Tibial artery (tissue), 4 donors: Measurements from ENCODE around the gene ZBTB9.

Source experiments
- DNase-seq, 2 donors: peaks; one replicate each; pipeline ENCODE4 v3.0.0-alpha.2; 2019
- H3K27ac ChIP-seq, 2 donors: fragments of 200-600 bp; sonication (generic) in 1 of 2; 1 replicate in 1 of 2; 2 replicates in 1 of 2; pipeline ENCODE4 v1.5.1; 2018 to 2019; ENCODE audit warnings: mild to moderate bottlenecking in 1 of 2
- H3K27me3 ChIP-seq, 2 donors: fragments of 200-600 bp; sonication (generic) in 1 of 2; one replicate each; pipeline versions ENCODE4 v1.5.1 to v1.6.0; 2016 to 2019
- H3K36me3 ChIP-seq, 3 donors: fragments of 200-600 bp; sonication (generic) in 2 of 3; one replicate each; pipeline ENCODE4 v1.5.1; 2016 to 2019; ENCODE audit warnings: mild to moderate bottlenecking in 2 of 3
- H3K4me1 ChIP-seq, 4 donors: fragments of 200-600 bp; sonication (generic) in 2 of 4; 1 replicate in 3 of 4; 2 replicates in 1 of 4; pipeline ENCODE4 v1.5.1; 2016 to 2019
- H3K4me3 ChIP-seq, 2 donors: fragments of 200-600 bp; sonication (generic) in 1 of 2; 1 replicate in 1 of 2; 2 replicates in 1 of 2; pipeline ENCODE4 v1.5.1; 2018 to 2019; ENCODE audit warnings: mild to moderate bottlenecking in 2 of 2
- H3K9me3 ChIP-seq, 3 donors: fragments of 200-600 bp; sonication (generic) in 1 of 3; one replicate each; pipeline ENCODE4 v1.5.1; 2016 to 2019
- intact Hi-C: fragments of 100-400 bp; cut with DNase I; formaldehyde crosslinking; loops from one replicate; pipeline ENCODE4 v1.15.0; 2023; ENCODE audit warnings: low total_unique reads
- TF ChIP-seq, protein P1 (sequence below), 2 experiments: fragments of 200-600 bp in 1 of 2; fragments of 450-650 bp in 1 of 2; IDR thresholded peaks; one replicate each; pipeline ENCODE4 v1.5.1; 2017 to 2019; ENCODE audit warnings: antibody characterized with exemption in 2 of 2, mild to moderate bottlenecking in 1 of 2, moderate library complexity in 1 of 2

Gene ZBTB9

DNA sequence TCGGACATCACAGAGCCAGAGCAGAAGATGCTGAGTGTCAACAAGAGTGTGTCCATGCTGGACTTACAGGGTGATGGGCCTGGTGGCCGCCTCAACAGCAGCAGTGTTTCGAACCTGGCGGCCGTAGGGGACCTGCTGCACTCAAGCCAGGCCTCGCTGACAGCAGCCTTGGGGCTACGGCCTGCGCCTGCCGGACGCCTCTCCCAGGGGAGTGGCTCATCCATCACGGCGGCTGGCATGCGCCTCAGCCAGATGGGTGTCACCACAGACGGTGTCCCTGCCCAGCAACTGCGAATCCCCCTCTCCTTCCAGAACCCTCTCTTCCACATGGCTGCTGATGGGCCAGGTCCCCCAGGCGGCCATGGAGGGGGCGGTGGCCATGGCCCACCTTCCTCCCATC is 11.4 kb upstream of the ZBTB9 start:
- DNase-seq, result peak in 1 of 2 donors; percentile 60
- TF ChIP-seq, protein P1, sequence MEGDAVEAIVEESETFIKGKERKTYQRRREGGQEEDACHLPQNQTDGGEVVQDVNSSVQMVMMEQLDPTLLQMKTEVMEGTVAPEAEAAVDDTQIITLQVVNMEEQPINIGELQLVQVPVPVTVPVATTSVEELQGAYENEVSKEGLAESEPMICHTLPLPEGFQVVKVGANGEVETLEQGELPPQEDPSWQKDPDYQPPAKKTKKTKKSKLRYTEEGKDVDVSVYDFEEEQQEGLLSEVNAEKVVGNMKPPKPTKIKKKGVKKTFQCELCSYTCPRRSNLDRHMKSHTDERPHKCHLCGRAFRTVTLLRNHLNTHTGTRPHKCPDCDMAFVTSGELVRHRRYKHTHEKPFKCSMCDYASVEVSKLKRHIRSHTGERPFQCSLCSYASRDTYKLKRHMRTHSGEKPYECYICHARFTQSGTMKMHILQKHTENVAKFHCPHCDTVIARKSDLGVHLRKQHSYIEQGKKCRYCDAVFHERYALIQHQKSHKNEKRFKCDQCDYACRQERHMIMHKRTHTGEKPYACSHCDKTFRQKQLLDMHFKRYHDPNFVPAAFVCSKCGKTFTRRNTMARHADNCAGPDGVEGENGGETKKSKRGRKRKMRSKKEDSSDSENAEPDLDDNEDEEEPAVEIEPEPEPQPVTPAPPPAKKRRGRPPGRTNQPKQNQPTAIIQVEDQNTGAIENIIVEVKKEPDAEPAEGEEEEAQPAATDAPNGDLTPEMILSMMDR (IDR thresholded peaks at IDR 0.05), result no peak
- Histone ChIP-seq H3K4me3 (no peak overlapping the region), H3K4me1 (no peaks in the 10 kb centered on the region), H3K9me3 (no peaks in the 10 kb centered on the region), H3K27ac (no peak overlapping the region), H3K36me3 (peaks cover 22 to 86% (median 60%) of the 10 kb centered on the region in 3 donors), H3K27me3 (no peaks in the 10 kb centered on the region)
- intact Hi-C loops, result no loop called here

DNA sequence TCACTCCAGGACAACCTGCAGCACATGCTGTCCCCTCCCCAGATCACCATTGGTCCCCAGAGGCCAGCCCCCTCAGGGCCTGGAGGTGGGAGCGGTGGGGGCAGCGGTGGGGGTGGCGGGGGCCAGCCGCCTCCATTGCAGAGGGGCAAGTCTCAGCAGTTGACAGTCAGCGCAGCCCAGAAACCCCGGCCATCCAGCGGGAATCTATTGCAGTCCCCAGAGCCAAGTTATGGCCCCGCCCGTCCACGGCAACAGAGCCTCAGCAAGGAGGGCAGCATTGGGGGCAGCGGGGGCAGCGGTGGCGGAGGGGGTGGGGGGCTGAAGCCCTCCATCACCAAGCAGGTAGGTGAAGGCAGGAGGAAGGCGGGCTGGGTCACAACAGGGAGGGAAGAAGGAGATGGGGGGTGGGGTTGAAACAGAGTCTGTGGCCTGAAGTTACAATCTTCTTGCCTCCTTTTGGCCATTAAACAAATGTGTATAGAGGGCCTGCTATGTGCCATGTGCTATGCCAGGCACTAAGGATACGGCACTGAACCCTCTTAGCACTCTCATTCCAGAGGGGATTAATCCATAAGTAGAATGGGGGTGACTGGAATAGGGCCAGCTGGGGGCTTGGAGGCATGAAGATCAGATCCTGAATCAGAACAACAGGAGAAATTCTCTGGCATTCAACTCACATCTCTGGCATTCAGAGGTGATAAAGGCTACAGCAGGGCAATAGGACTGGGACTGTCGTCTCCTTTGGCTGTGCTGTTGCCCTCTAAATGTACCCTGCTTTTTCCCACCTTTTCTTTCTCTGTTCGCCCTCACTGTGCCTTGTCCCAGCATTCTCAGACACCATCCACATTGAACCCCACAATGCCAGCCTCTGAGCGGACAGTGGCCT is 10.5 kb upstream of the ZBTB9 start:
- H3K36me3 ChIP-seq, result peaks cover 18 to 86% (median 60%) of the 10 kb centered on the region in 3 donors
- H3K4me3 ChIP-seq, result no peak overlapping the region
- H3K27ac ChIP-seq, result no peak overlapping the region
- TF ChIP-seq, protein P1 (IDR thresholded peaks at IDR 0.05), result no peak
- intact Hi-C loops, result no loop called here
- H3K27me3 ChIP-seq, result no peaks in the 10 kb centered on the region
- no peaks in the 10 kb centered on the region for H3K9me3 ChIP-seq
- no peak for DNase-seq
- no peaks in the 10 kb centered on the region for H3K4me1 ChIP-seq

DNA sequence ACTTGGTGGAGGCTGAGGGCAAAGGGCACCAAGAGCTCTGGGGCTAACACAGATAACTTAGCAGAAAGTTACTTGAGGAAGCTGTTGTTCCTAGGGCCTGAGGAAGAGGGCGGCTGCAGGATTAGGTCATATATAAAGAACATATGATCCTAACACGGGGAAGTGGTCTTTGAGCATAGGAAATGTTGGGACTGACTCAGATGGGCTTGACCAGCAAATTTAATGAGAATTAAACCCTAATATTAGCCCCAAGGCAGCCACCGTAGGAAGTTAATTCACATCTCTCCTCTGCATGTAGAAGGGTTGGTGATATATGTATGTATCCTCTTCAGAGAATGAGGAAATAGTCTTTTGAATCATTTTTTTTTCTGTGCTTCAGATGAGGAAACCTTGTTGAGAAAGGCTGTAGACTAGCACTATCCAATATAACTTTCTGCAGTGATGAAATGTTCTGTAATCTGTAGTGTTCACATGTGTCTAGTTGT is 9.2 kb upstream of the ZBTB9 start:
- intact Hi-C loops, result no loop called here
- H3K36me3 ChIP-seq, result peaks cover 18 to 91% (median 62%) of the 10 kb centered on the region in 3 donors
- no peak overlapping the region for H3K4me3 ChIP-seq
- H3K27ac ChIP-seq, result no peak overlapping the region
- no peaks in the 10 kb centered on the region for H3K9me3 ChIP-seq
- no peaks in the 10 kb centered on the region for H3K27me3 ChIP-seq
- H3K4me1 ChIP-seq, result no peaks in the 10 kb centered on the region
- DNase-seq, result no peak
- TF ChIP-seq, protein P1 (IDR thresholded peaks at IDR 0.05), result no peak

DNA sequence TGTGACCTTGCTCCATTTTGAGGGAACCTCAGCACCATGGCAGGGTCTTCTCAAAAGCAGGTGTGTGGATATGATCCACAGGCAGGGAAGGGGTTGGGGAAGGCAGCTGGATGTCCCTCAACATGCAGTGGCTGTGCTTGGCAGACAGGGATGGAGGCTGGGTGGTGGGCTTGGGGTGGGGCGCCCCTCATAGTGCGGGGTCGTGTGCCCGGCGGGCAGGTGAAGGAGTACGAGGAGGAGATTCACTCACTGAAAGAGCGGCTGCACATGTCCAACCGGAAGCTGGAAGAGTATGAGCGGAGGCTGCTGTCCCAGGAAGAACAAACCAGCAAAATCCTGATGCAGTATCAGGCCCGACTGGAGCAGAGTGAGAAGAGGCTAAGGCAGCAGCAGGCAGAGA is 8.0 kb upstream of the ZBTB9 start:
- no peak overlapping the region for H3K4me3 ChIP-seq
- no peaks in the 10 kb centered on the region for H3K4me1 ChIP-seq
- TF ChIP-seq, protein P1 (IDR thresholded peaks at IDR 0.05), result no peak
- H3K27ac ChIP-seq, result no peak overlapping the region
- H3K9me3 ChIP-seq, result no peaks in the 10 kb centered on the region
- intact Hi-C loops, result no loop called here
- peak in 1 of 2 donors; percentile 51 for DNase-seq
- no peaks in the 10 kb centered on the region for H3K27me3 ChIP-seq
- peaks cover 18 to 79% (median 56%) of the 10 kb centered on the region in 3 donors for H3K36me3 ChIP-seq

DNA sequence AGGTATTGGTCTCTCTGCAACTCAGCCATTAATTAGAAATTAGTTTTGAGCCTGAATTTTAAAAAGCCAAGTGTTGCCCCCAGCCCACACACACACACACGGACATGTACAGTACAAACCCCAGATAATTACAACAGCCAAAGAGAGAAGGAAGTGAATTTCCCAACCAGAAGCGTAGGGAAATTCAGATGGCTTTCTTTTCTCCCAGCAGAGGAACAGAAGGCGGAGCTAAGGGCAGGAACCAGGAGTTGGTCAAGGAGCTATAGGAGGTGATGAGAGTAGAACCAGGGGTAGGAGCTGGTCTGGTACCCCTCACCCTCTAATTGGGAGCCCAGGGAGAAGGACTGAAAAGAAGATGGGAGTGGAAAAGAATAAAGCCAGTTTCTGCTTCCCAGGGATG is 3.9 kb upstream of the ZBTB9 start:
- DNase-seq, result peak in 1 of 2 donors; percentile 33
- H3K27me3 ChIP-seq, result no peaks in the 10 kb centered on the region
- no peaks in the 10 kb centered on the region for H3K9me3 ChIP-seq
- H3K4me1 ChIP-seq, result peaks cover 0 to 19% (median 18%) of the 10 kb centered on the region in 4 donors
- H3K27ac ChIP-seq, result no peak overlapping the region
- peaks cover 0 to 47% (median 30%) of the 10 kb centered on the region in 3 donors for H3K36me3 ChIP-seq
- intact Hi-C loops, result loop anchor here (10.0 kb wide), 2 partner anchors 56 to 124 kb away; partner anchors contain the start of gene KIFC1
- no peak overlapping the region for H3K4me3 ChIP-seq
- TF ChIP-seq, protein P1 (IDR thresholded peaks at IDR 0.05), result no peak
